H9 (cell line): ENCODE measurements around the gene CKM. TPM values are rescaled to one million over a fixed set of nuclear protein-coding genes. Genes with fewer than 3 reads are reported as not detected.

Experiments used
- DNase-seq: peaks from one replicate; pipeline ENCODE4 v3.0.0-alpha.2; 2017
- H2AFZ ChIP-seq: one replicate; pipeline ENCODE4 v1.6.1; 2013; ENCODE audit warnings: mild to moderate bottlenecking, low read length, control low read depth, moderate library complexity
- H2AK5ac ChIP-seq: 2 replicates; pipeline ENCODE4 v1.6.1; 2013; ENCODE audit warnings: low read length, control low read depth, mixed read lengths; ENCODE audit not compliant: insufficient read length
- H2BK120ac ChIP-seq: one replicate; pipeline ENCODE4 v1.6.1; 2013; ENCODE audit warnings: low read depth, mild to moderate bottlenecking, low read length, control low read depth, inconsistent platforms; ENCODE audit not compliant: poor library complexity, severe bottlenecking
- H2BK12ac ChIP-seq: 2 replicates; pipeline ENCODE4 v1.6.1; 2013; ENCODE audit warnings: low read length, control low read depth, mixed read lengths, low read depth; ENCODE audit not compliant: insufficient read length
- H2BK15ac ChIP-seq: 2 replicates; pipeline ENCODE4 v1.6.1; 2013; ENCODE audit warnings: low read depth, low read length, control low read depth
- H2BK20ac ChIP-seq: one replicate; pipeline ENCODE4 v1.6.1; 2013; ENCODE audit warnings: low read depth, mild to moderate bottlenecking, low read length, control low read depth, inconsistent platforms; ENCODE audit not compliant: poor library complexity, severe bottlenecking
- H2BK5ac ChIP-seq: 2 replicates; pipeline ENCODE4 v1.6.1; 2013; ENCODE audit warnings: low read length, control low read depth, mixed read lengths; ENCODE audit not compliant: insufficient read length
- H3K14ac ChIP-seq: 2 replicates; pipeline ENCODE4 v1.6.1; 2013; ENCODE audit warnings: low read length, control low read depth; ENCODE audit not compliant: insufficient read depth
- H3K18ac ChIP-seq: 2 replicates; pipeline ENCODE4 v1.6.1; 2013; ENCODE audit warnings: low read depth, mild to moderate bottlenecking, mixed read lengths, low read length, control low read depth; ENCODE audit not compliant: insufficient read length
- H3K23ac ChIP-seq: 2 replicates; pipeline ENCODE4 v1.6.1; 2013; ENCODE audit warnings: low read length, control low read depth, mixed read lengths, low read depth; ENCODE audit not compliant: insufficient read length
- H3K23me2 ChIP-seq: 2 replicates; pipeline ENCODE4 v1.6.1; 2013; ENCODE audit warnings: low read depth, mild to moderate bottlenecking, mixed read lengths, low read length, control low read depth; ENCODE audit not compliant: insufficient read length, poor library complexity, severe bottlenecking
- H3K27ac ChIP-seq: 2 replicates; pipeline ENCODE4 v1.5.1; 2013; ENCODE audit warnings: low read length, control low read depth, mixed read lengths, low read depth; ENCODE audit not compliant: insufficient read length
- H3K27me3 ChIP-seq: 2 replicates; pipeline ENCODE4 v1.6.1; 2013; ENCODE audit warnings: low read length, control low read depth, inconsistent platforms; ENCODE audit not compliant: insufficient read depth
- H3K4ac ChIP-seq: 2 replicates; pipeline ENCODE4 v1.6.1; 2013; ENCODE audit warnings: low read depth, mild to moderate bottlenecking, control low read depth, inconsistent platforms, low read length, moderate library complexity
- H3K4me1 ChIP-seq: 2 replicates; pipeline ENCODE4 v1.6.1; 2013; ENCODE audit warnings: low read length, control low read depth, inconsistent platforms; ENCODE audit not compliant: insufficient read depth
- H3K4me2 ChIP-seq: 2 replicates; pipeline ENCODE4 v1.6.1; 2013; ENCODE audit warnings: low read length, control low read depth, mixed read lengths; ENCODE audit not compliant: insufficient read length, insufficient read depth
- H3K56ac ChIP-seq: 2 replicates; pipeline ENCODE4 v1.6.1; 2013; ENCODE audit warnings: low read depth, mild to moderate bottlenecking, mixed read lengths, low read length, control low read depth; ENCODE audit not compliant: insufficient read length
- H3K79me1 ChIP-seq: 2 replicates; pipeline ENCODE4 v1.6.1; 2013; ENCODE audit warnings: low read depth, mild to moderate bottlenecking, moderate library complexity, low read length, control low read depth, inconsistent platforms; ENCODE audit not compliant: insufficient read depth, poor library complexity, severe bottlenecking
- H3K79me2 ChIP-seq: 2 replicates; pipeline ENCODE4 v1.6.1; 2013; ENCODE audit warnings: low read length, control low read depth, inconsistent platforms; ENCODE audit not compliant: insufficient read depth
- H3K9ac ChIP-seq: 2 replicates; pipeline ENCODE4 v1.6.1; 2013; ENCODE audit warnings: low read length, control low read depth, mixed read lengths; ENCODE audit not compliant: insufficient read length; ENCODE audit errors: extremely low read depth
- H3K9me3 ChIP-seq: one replicate; pipeline ENCODE4 v1.6.1; 2013; ENCODE audit warnings: low read depth, low read length, inconsistent platforms; ENCODE audit not compliant: control insufficient read depth
- H3T11ph ChIP-seq: one replicate; pipeline ENCODE4 v1.6.1; 2013; ENCODE audit warnings: mild to moderate bottlenecking, low read length, control low read depth, inconsistent platforms
- H4K20me1 ChIP-seq: one replicate; pipeline ENCODE4 v1.6.1; 2013; ENCODE audit not compliant: control insufficient read depth, insufficient read length, insufficient read depth
- H4K5ac ChIP-seq: 2 replicates; pipeline ENCODE4 v1.6.1; 2013; ENCODE audit warnings: low read depth, mild to moderate bottlenecking, mixed read lengths, low read length, control low read depth; ENCODE audit not compliant: insufficient read length
- H4K8ac ChIP-seq: replicated peaks from 2 replicates; pipeline ENCODE4 v1.6.1; 2013; ENCODE audit warnings: low read length, control low read depth, mixed read lengths, low read depth; ENCODE audit not compliant: insufficient read length
- H4K91ac ChIP-seq: 2 replicates; pipeline ENCODE4 v1.6.1; 2013; ENCODE audit warnings: low read depth, mild to moderate bottlenecking, moderate library complexity, mixed read lengths, low read length, control low read depth; ENCODE audit not compliant: insufficient read length
- H3K27ac Mint-ChIP-seq, 3 experiments: 2 replicates in 2 of 3; 3 replicates in 1 of 3; pipeline ENCODE4 v1.8.0; 2020 to 2021; ENCODE audit warnings: mixed read lengths in 3 of 3, mild to moderate bottlenecking in 1 of 3, moderate library complexity in 1 of 3
- H3K27me3 Mint-ChIP-seq: 2 replicates; pipeline ENCODE4 v1.8.0; 2021; ENCODE audit warnings: low read depth, mild to moderate bottlenecking, moderate library complexity, mixed read lengths
- H3K36me3 Mint-ChIP-seq, 3 experiments: 2 replicates in 2 of 3; 3 replicates in 1 of 3; pipeline ENCODE4 v1.8.0; 2020 to 2021; ENCODE audit warnings: low read depth in 3 of 3, mixed read lengths in 3 of 3; ENCODE audit not compliant: insufficient read depth in 1 of 3
- H3K4me1 Mint-ChIP-seq, 2 experiments: 2 replicates each; pipeline ENCODE4 v1.8.0; 2020; ENCODE audit warnings: mixed read lengths in 2 of 2
- H3K4me3 Mint-ChIP-seq, 2 experiments: 2 replicates in 1 of 2; 3 replicates in 1 of 2; pipeline ENCODE4 v1.8.0; 2020 to 2021; ENCODE audit warnings: mild to moderate bottlenecking in 2 of 2, mixed read lengths in 2 of 2, moderate library complexity in 1 of 2
- H3K9me3 Mint-ChIP-seq, 2 experiments: 2 replicates in 1 of 2; 3 replicates in 1 of 2; pipeline ENCODE4 v1.8.0; 2020; ENCODE audit warnings: mild to moderate bottlenecking in 2 of 2, mixed read lengths in 2 of 2, moderate library complexity in 1 of 2
- WGBS: extraction: QIAGEN DNeasy Blood & Tissue Kit; methylation state at CpG from one replicate; pipeline ENCODE4 v1.1.7; 2013; ENCODE audit warnings: missing lambda C conversion rate, low lambda C conversion rate, mixed read lengths; ENCODE audit not compliant: insufficient read length; ENCODE audit errors: extremely low coverage; 5-methylcytosine and 5-hydroxymethylcytosine counted together
- total RNA-seq: library from RNA; stranded (reverse); gene quantifications from 2 replicates; pipeline ENCODE4 v1.2.1, GENCODE V29; 2021
- TF ChIP-seq, protein P1 (sequence below): fragments of 200-600 bp; sonication (generic); conservative IDR thresholded peaks from 3 replicates; pipeline ENCODE4 v1.8.0; 2021; ENCODE audit warnings: antibody characterized with exemption, mild to moderate bottlenecking

The CKM gene
- total RNA-seq, 1 experiment from 2014 or later: not detected

DNA sequence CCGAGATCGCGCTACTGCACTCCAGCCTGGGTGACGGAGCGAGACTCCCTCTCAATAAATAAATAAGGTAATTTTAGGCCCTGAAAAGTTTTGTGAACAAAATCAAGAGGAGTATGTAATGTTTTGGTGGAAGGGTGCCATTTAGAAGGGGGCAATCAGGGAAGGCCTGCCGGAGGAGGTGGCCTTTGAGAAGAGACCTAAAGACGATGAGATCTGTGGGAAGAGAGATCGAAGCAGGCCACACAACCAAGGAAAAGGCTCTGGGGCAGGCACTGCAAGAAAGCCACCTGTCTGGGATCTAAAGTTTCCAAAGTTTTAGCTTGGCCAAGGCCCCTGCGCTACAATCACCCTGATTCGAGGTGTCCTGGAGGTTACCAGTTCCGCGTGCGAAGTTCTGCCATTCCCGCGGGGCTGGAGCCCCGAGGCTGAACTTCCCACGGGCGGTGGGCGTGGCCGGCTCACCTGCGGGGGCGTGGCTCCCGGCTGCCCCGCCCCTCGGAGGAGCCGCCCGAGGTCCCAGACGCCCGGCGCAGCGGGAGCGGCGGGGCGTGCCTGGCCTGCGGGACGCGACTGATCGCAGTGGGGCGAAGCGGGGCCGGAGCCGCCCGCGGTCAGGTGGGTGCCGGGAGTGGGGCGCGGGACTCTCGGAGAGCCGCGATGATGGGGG lies 17.7 kb upstream of the CKM start, which contains the start of gene KLC3:
Gene KLC3, plus strand, starts transcription at position 519 of the 667 bp plus-strand sequence. CDS start 4,792 bp downstream, outside the sequence.
- Mint-ChIP-seq H3K36me3 (no peaks in the 10 kb centered on the region), H3K4me1 (peaks cover 3 to 15% of the 10 kb centered on the region in 2 experiments; a peak in 3 of 4 replicates), H3K27me3 (peaks cover 28% of the 10 kb centered on the region), H3K9me3 (no peaks in the 10 kb centered on the region; a peak in 2 of 5 replicates), H3K4me3 (peak within 1 kb of the TSS; percentile 53 to 77; a peak in 4 of 5 replicates), H3K27ac (no peak within 1 kb of the TSS)
- no peak within 1 kb of the TSS for H2BK5ac ChIP-seq
- no peak within 1 kb of the TSS for H3K18ac ChIP-seq
- WGBS: no CpG with 5 or more reads among the region's 50 CpGs
- no peak within 1 kb of the TSS for H4K91ac ChIP-seq
- H3K9me3 ChIP-seq: no peaks in the 10 kb centered on the region
- H3K9ac ChIP-seq: no peak within 1 kb of the TSS
- H3K56ac ChIP-seq: no peak within 1 kb of the TSS
- H3K14ac ChIP-seq: no peak within 1 kb of the TSS; the same call in 1 of the 2 replicates
- H3K4me2 ChIP-seq: peak within 1 kb of the TSS; percentile 42
- H3K79me1 ChIP-seq: no peaks in the 10 kb centered on the region
- H2BK20ac ChIP-seq: no peak within 1 kb of the TSS
- peaks cover 4% of the 10 kb centered on the region for H3K27me3 ChIP-seq
- H2BK12ac ChIP-seq: no peak within 1 kb of the TSS
- H3K4ac ChIP-seq: no peak within 1 kb of the TSS
- H3K79me2 ChIP-seq: no peaks in the 10 kb centered on the region
- H4K8ac ChIP-seq: no peak within 1 kb of the TSS
- peaks cover 2% of the 10 kb centered on the region for H4K20me1 ChIP-seq
- no peak within 1 kb of the TSS for H2AK5ac ChIP-seq
- peaks cover 12% of the 10 kb centered on the region for H3K23me2 ChIP-seq
- 0 out of 2 replicates have a peak, but pooled peaks cover 2% of the 10 kb centered on the region for H3K4me1 ChIP-seq
- no peak within 1 kb of the TSS for H2BK120ac ChIP-seq
- TF ChIP-seq, protein P1, sequence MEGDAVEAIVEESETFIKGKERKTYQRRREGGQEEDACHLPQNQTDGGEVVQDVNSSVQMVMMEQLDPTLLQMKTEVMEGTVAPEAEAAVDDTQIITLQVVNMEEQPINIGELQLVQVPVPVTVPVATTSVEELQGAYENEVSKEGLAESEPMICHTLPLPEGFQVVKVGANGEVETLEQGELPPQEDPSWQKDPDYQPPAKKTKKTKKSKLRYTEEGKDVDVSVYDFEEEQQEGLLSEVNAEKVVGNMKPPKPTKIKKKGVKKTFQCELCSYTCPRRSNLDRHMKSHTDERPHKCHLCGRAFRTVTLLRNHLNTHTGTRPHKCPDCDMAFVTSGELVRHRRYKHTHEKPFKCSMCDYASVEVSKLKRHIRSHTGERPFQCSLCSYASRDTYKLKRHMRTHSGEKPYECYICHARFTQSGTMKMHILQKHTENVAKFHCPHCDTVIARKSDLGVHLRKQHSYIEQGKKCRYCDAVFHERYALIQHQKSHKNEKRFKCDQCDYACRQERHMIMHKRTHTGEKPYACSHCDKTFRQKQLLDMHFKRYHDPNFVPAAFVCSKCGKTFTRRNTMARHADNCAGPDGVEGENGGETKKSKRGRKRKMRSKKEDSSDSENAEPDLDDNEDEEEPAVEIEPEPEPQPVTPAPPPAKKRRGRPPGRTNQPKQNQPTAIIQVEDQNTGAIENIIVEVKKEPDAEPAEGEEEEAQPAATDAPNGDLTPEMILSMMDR: no peak
- H3K27ac ChIP-seq: no peak within 1 kb of the TSS
- H2BK15ac ChIP-seq: no peak within 1 kb of the TSS
- DNase-seq: peak; percentile 68
- no peak within 1 kb of the TSS for H4K5ac ChIP-seq
- H3T11ph ChIP-seq: no peak within 1 kb of the TSS
- H2AFZ ChIP-seq: no peak within 1 kb of the TSS
- no peak within 1 kb of the TSS for H3K23ac ChIP-seq
